GM21515 (cell line): ENCODE data around the gene ZC2HC1C.
"Not testable (repeated sequence)": the region's sequence is repeated elsewhere in the genome, so short reads cannot be mapped to it uniquely, and the experiment has no call there.

ENCODE experiments used
- ATAC-seq: cut with Tn5 transposase; IDR thresholded peaks from one replicate; pipeline ENCODE4 v1.9.1; 2021; ENCODE audit not compliant: unreplicated experiment

ZC2HC1C gene

DNA sequence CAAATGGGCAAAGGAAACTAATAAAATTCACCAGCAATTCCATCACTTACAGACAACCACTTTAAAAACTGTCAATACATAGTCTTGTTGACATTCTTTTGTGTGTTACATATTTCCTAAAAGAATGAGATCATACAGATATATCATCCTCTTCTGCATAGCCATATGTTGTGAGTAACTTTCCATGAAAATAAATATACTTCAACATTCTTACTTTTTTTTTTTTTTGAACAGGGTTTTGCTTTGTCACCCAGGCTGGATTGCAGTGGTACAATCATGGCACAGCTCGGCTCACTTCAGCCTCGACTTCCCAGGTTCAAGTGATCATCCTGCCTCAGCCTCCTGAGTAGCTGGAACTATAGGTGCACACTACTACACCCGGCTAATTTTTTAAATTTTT, 20.9 kb downstream of the ZC2HC1C start:
- ATAC-seq = no peak

GRCh38 chr14:75091251-75091650, 21.8 kb downstream of the ZC2HC1C start:
- ATAC-seq = no peak

DNA sequence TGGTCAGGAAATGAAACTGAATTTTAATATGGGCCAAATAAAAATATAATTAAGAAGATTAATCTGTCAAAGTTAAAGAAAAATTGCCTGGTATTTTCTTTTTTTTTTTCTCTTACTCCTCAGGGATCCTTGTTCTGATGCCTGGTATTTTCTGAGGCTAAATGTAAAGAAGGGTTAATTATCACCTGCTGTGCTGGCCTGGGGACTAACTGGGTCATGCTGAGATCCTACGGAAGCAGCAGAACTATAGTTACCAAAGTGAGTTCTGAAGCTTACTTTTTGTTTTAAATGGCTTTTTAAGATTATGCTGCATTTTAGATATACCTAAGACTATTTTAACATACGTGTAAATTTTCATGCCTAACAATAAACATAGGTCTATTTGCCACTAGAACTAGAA, 23.3 kb downstream of the ZC2HC1C start:
- no peak for ATAC-seq

- no peak for ATAC-seq
Measured at GRCh38 chr14:75094896-75095295, 25.5 kb downstream of the ZC2HC1C start.

GRCh38 chr14:75095690-75096089, 26.2 kb downstream of the ZC2HC1C start:
- ATAC-seq = no peak

DNA sequence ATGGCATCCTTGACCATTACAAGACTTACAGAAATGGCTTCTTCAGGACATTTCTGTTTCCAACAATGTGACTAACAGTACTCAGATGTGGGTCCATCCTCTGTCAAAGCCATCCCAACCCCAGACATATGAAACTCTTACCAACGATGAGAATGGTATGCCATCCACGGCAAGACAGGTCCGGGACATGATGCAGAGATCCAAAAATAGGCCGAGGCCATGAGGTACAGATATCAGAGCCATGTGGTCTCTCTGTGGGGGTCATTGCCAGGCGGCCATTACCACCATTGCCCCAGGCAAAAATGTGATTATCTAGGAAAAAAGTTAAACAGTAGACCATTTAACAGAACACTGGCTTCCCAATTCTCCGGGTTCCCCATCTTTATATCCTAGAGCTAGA, 27.5 kb downstream of the ZC2HC1C start:
- no peak for ATAC-seq

- no peak for ATAC-seq
Measured at GRCh38 chr14:75098212-75098611, 28.8 kb downstream of the ZC2HC1C start.

- no peak for ATAC-seq
Measured at GRCh38 chr14:75098682-75099081, 29.2 kb downstream of the ZC2HC1C start.

DNA sequence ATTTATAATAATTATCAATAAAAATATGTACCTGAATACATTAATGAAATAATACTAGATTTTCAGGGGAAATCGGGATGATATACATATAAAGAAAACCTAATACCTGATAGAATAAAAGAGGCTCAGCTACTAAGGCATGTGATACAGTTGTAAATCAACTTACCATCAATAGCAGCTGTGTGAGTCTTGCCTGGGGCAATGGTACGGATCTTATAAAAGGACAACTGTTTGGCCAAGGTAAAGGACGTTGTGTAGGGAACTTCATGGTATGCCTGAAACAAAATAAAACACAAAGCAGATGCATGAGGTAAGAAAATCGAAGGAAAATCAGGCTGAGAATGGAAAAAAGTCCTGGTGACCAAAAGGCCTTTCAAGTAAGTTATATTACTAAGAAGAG, 32.0 kb downstream of the ZC2HC1C start:
- ATAC-seq = no peak

DNA sequence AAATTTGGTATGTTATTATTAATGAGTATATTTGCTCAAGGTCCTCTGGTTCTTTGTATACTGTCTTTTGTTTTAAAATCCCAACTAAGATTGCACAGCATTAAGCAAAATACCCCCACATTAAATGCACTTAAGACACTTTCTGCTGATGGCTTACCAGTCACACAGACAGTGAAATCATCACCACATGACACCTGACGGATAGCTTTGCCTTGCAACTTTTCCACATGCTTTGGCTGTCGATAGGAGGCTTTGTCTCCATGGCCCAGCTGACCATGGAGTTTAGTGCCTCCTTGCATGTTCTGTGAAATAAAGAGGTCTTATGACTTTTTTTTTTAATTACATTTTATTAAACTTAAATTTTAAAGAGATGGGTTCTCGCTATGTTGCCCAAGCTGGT, 37.7 kb downstream of the ZC2HC1C start:
- ATAC-seq = no peak

DNA sequence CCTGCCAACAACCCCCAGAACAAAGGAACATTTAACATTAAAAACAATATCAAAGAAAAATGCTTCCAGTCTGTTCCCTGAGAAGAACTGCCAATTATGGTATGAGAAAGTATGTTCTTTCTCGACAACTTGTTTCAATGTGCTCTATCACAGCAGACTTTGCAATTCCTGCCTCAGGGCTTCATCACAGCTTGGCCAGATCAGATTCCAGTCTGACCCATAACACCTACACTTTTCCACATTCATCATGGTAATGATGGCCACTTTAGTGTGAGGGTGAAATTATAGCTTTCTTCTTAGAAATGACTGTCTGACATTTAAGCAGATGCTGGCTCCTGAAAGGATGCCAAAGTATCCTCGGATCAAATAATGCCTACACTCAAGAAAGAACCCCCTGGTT, 40.4 kb downstream of the ZC2HC1C start:
- no peak for ATAC-seq

DNA sequence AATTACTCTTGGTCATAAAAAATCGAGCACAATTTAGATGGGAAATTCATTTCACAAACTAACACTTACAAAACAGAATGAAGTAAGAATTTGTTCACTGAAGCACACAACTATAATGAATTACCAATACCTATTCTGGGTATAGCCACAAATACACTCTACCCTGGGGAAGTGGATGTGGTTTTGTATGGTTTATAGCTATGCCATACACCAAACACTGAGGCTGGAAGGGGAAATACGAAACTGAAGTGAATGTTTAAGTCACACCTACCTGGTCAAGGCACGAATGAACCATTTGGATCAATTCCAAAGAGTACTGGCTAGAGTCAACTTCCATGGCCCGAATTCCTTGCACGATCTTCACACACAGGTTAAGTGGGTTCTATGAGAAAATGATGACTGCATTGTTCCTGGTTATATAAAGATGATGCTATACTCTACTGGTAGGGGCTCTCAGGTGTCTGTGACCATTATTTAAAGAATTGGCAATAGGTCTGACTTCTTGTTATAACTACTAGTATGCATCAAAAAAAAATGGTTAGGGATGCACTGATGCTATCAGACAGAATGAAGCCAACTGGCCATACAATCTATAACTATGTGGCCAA, 44.6 kb downstream of the ZC2HC1C start:
- no peak for ATAC-seq

DNA sequence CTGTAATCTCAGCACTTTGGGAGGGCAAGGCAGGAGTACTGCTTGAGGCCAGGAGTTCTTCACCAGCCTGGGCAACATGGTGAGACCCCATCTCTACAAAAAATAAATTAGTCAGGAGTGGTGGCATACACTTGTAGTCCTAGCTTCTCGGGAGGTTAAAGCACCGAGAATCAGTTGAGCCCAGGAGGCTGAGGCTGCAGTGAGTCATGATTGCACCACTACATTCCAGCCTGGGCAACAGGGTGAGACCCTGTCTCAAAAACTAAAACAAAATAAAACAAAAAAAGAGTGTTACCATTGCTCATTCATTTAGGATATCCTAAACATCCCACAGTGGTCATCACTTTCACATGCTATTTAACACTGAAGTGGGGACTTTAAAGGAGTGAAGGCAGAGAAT, 49.6 kb downstream of the ZC2HC1C start:
- no peak for ATAC-seq

DNA sequence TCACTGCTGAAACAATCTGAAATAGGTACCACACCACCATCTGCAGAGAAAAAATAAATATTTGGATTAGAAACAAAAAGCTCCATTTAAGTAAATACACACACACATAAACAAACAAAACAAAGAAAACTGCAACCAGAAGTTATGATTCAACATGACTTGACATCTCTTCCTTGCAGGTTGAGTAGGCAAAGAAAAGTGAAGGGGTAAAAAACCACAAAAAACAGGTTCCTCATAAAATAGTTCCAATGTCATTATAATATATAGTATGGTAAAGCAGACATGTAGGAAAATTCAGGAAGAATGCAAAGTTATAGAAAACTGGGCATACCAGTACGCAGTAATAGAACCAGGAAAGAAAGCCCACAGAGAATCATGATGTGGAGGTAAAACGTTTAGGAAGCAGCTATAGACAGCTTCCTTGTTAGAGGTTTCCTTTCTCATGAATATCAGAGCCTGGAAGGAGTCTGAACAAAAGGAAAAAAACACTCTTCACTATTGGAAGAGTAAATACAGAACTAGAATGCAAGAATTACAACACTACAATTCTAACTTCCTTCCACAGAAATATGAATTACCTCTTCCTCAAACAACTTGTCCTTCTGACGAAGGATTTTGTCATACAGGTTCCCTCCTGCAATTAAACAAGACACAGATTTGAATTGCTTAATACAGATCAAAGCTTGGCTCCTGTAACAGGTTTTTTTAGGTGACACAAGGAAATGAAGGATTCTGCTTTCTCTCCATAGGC, 51.3 kb downstream of the ZC2HC1C start:
- ATAC-seq = no peak

DNA sequence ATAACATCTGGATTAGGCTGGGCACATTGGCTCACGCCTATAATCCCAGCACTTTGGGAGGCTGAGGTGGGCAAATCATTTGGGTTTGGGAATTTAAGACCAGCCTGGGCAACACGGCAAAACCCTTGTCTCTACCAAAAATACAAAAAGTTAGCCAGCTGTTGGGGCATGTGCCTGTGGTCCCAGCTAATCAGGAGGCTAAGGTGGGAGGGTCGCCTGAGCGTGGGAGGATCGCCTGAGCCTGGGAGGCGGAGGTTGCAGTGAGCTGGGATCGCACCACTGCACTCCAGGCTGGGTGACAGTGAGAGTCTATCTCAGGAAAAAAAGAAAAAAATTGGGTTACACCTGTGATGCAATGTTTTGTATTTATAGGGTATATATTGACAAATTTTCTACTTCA, 52.1 kb downstream of the ZC2HC1C start:
- ATAC-seq = no peak

DNA sequence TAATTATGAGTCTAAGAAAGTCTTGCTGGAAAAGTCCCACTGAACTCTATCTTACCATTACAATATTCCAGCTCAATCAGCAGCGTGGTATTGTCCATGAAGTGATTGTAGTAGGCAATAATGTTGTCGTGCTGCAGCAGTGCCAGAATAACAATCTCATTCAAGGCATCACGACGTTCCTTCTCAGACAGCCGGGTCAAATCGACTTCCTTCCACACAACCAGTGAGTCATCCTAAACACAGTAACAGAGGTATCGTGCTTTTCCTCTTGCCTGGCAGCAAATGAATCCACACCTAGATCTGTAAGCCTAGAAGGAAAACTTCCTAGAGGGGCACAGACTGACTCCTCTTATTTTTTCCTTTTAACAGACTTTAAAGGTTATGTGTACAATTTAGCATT, 54.5 kb downstream of the ZC2HC1C start:
- ATAC-seq = no peak

DNA sequence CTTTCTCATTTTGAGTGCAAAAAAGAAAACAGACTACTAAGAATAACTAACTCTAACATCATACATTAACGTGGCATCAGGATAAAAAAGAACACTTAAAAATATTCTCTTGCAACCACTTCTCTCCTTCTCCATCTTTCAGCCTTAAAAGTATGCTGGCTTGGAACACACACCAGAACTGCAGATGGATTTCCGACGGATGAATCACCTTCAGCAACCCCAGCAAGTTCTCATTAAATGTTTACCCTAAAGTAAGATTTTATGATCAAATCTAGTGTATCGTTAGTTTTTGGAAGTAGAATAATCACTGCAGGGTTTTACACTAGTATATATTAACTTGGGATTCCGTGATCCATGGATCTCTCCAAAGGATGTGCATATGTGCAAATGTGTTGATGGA, 56.2 kb downstream of the ZC2HC1C start:
- ATAC-seq = no peak

GRCh38 chr14:75126121-75126544, 56.7 kb downstream of the ZC2HC1C start:
- no peak for ATAC-seq

- ATAC-seq = peak; percentile 90
Measured at GRCh38 chr14:75126679-75127473, 57.4 kb downstream of the ZC2HC1C start, which contains the start of gene NEK9. Gene NEK9, minus strand, starts transcription at chr14:75127048. Its CDS starts 127 bp downstream, at chr14:75126921.

DNA sequence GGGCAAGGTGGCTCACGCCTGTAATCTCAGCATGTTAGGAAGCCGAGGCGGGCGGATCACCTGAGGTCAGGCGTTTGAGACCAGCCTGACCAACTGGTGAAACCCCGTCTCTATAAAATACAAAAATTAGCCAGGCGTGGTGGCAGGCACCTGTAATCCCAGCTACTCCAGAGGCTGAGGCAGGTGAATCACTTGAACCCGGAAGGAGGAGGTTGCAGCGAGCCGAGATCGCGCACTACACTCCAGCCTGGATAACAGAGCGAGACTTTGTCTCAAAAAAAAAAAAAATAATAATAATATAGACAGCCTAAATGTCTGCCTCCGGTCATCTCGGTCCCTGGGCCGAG, 58.0 kb downstream of the ZC2HC1C start:
- ATAC-seq = not testable (repeated sequence)

GRCh38 chr14:75127903-75128595, 58.6 kb downstream of the ZC2HC1C start:
- ATAC-seq = no peak
